22Rv1 (cell line): ENCODE measurements around the gene CEP128.

Source experiments
- CTCF ChIP-seq: fragments of 450-650 bp; IDR thresholded peaks from 2 replicates; pipeline ENCODE4 v1.5.1; 2017; ENCODE audit warnings: mild to moderate bottlenecking
- ZFX ChIP-seq: fragments of 450-650 bp; IDR thresholded peaks from 2 replicates; pipeline ENCODE4 v1.6.1; 2017; ENCODE audit warnings: antibody characterized with exemption, borderline replicate concordance

GRCh38 chr14:80447392-80447791 lies 494.1 kb downstream of the CEP128 start:
- TF ChIP-seq CTCF = no peak
- TF ChIP-seq ZFX = no peak
